ENCODE data around the gene GOPC. TPM values are rescaled to one million over a fixed set of nuclear protein-coding genes. Genes with fewer than 3 reads are reported as not detected.

The GOPC gene
- total and polyA plus RNA-seq, 2 of the 13 experiments (the other 11 are each of a cell fraction or from before 2014, with no cell fraction given) = 20.9 to 41.5 TPM

DNA sequence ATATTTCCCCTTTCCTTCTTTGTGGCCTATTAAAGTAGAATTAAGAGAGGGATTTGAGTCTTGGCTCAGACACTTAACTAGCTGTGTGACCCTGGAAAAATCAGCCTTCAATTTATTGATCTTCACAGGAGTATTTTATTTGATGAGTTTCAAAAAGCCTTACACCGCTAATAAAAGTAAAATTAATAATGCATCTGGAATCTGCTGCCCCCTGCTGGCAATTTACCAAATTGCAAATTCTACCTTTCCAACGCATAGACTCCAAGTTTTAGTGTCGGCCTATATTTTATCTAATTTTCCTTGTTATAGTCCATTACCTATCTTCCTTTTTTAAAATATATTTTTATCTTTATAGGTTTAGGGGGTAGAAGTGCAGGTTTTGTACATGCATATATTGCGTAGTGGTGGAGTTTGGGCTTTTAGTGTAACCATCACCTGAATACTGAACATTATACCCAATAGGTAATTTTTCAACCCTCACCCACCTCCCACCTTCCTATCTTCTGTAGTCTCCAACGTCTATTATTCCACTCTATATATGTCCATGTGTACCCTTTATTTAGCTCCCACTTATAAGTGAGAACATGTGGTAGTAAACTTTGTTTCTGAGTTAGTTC, 46.3 kb downstream of the GOPC start (continued):
- no peak for TF ChIP-seq ZBTB40 (IDR thresholded peaks at IDR 0.05)
- no peak for TF ChIP-seq ZBTB40 (CRISPR knock-in tag; IDR thresholded peaks at IDR 0.05)
- no peak for TF ChIP-seq REL (CRISPR knock-in tag; conservative IDR thresholded peaks at IDR 0.05)
- TF ChIP-seq ISX (CRISPR knock-in tag; conservative IDR thresholded peaks at IDR 0.05) = no peak
- no peak for TF ChIP-seq HDAC2 (CRISPR knock-in tag; IDR thresholded peaks at IDR 0.05)
- TF ChIP-seq ZNF788 (CRISPR knock-in tag; IDR thresholded peaks at IDR 0.05; ENCODE audit: borderline replicate concordance) = no peak
- TF ChIP-seq NCOR1 (IDR thresholded peaks at IDR 0.05; ENCODE audit: borderline replicate concordance, low read length) = no peak
- TF ChIP-seq SOX6 (IDR thresholded peaks at IDR 0.05) = no peak
- TF ChIP-seq SOX6 (CRISPR knock-in tag; IDR thresholded peaks at IDR 0.05) = no peak
- no peak for TF ChIP-seq MAFF (IDR thresholded peaks at IDR 0.05; ENCODE audit: low read depth, low read length)
- TF ChIP-seq, protein P1, sequence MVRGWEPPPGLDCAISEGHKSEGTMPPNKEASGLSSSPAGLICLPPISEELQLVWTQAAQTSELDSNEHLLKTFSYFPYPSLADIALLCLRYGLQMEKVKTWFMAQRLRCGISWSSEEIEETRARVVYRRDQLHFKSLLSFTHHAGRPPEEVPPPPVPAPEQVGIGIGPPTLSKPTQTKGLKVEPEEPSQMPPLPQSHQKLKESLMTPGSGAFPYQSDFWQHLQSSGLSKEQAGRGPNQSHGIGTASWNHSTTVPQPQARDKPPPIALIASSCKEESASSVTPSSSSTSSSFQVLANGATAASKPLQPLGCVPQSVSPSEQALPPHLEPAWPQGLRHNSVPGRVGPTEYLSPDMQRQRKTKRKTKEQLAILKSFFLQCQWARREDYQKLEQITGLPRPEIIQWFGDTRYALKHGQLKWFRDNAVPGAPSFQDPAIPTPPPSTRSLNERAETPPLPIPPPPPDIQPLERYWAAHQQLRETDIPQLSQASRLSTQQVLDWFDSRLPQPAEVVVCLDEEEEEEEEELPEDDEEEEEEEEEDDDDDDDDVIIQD (CRISPR knock-in tag; IDR thresholded peaks at IDR 0.05; ENCODE audit: low read depth) = no peak
- TF ChIP-seq ZNF572 (CRISPR knock-in tag; IDR thresholded peaks at IDR 0.05) = no peak
- TF ChIP-seq CBX2 (IDR thresholded peaks at IDR 0.05; ENCODE audit: low read depth, low read length) = no peak
- TF ChIP-seq CBX2 (CRISPR knock-in tag; IDR thresholded peaks at IDR 0.05; ENCODE audit: low read depth) = no peak
- TF ChIP-seq ZNF33A (CRISPR knock-in tag; IDR thresholded peaks at IDR 0.05; ENCODE audit: borderline replicate concordance) = no peak
- TF ChIP-seq CHD4 (IDR thresholded peaks at IDR 0.05; ENCODE audit: borderline replicate concordance, low read length) = no peak
- TF ChIP-seq YEATS2 (CRISPR knock-in tag; IDR thresholded peaks at IDR 0.05; ENCODE audit: borderline replicate concordance) = peak; percentile 18; the same call in 1 of the 2 replicates
- TF ChIP-seq, protein P2, sequence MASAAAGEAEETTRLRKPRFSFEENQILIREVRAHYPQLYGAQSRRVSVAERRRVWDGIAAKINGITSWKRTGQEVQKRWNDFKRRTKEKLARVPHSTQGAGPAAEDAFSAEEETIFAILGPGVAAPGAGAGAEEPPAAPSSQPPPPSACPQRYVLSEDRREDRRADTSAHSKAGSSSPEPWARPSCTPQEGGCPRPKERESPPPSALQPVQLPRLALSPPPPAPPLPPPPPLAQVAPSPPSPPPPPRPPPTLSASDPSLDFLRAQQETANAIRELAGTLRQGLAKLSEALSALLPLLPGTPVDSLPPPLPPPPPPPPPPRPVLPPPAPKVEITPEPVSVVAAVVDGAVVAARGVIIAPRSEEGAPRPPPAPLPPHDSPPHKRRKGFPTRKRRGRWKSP (CRISPR knock-in tag; IDR thresholded peaks at IDR 0.05) = no peak
- TF ChIP-seq, protein P3, sequence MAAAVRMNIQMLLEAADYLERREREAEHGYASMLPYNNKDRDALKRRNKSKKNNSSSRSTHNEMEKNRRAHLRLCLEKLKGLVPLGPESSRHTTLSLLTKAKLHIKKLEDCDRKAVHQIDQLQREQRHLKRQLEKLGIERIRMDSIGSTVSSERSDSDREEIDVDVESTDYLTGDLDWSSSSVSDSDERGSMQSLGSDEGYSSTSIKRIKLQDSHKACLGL (CRISPR knock-in tag; IDR thresholded peaks at IDR 0.05) = no peak
- no peak for TF ChIP-seq CCDC6 (CRISPR knock-in tag; IDR thresholded peaks at IDR 0.05)
